ENCODE measurements around the gene FIBP. TPM values are rescaled to one million over a fixed set of nuclear protein-coding genes. Genes with fewer than 3 reads are reported as not detected.

Gene FIBP
- total and polyA plus RNA-seq, 2 of the 4 experiments (the other 2 are of a cell fraction), result 141 to 182 TPM

Other genes starting within 250 kb of the FIBP start
- 8.6 and 8.9 TPM in 2 replicates for gene RELA, start 225.6 kb downstream of the FIBP start, total RNA-seq (2012; rRNA removed)
- gene RELA, start 225.6 kb downstream of the FIBP start, polyA plus RNA-seq (2012; rRNA removed), result 51.0 and 53.0 TPM in 2 replicates
- gene KAT5, start 176.2 kb downstream of the FIBP start, total RNA-seq (2012; rRNA removed), result 28.6 and 33.3 TPM in 2 replicates
- 34.2 and 41.1 TPM in 2 replicates for gene KAT5, start 176.2 kb downstream of the FIBP start, polyA plus RNA-seq (2012; rRNA removed)
- gene RNASEH2C, start 167.7 kb downstream of the FIBP start, total RNA-seq (2012; rRNA removed), result 40.0 and 69.4 TPM in 2 replicates
- 34.8 and 46.3 TPM in 2 replicates for gene RNASEH2C, start 167.7 kb downstream of the FIBP start, polyA plus RNA-seq (2012; rRNA removed)
- 2.2 and 2.5 TPM in 2 replicates for gene AP5B1, start 107.5 kb downstream of the FIBP start, total RNA-seq (2012; rRNA removed)
- gene AP5B1, start 107.5 kb downstream of the FIBP start, polyA plus RNA-seq (2012; rRNA removed), result 5.0 and 6.0 TPM in 2 replicates
- not detected in 2 replicates for gene OVOL1, start 101.4 kb downstream of the FIBP start, total RNA-seq (2012; rRNA removed)
- not detected in 2 replicates for gene OVOL1, start 101.4 kb downstream of the FIBP start, polyA plus RNA-seq (2012; rRNA removed)
- 0.36 TPM in 1 of 2 replicates, not detected in the other for gene SNX32, start 54.5 kb downstream of the FIBP start, total RNA-seq (2012; rRNA removed)
- 0.69 and 0.79 TPM in 2 replicates for gene SNX32, start 54.5 kb downstream of the FIBP start, polyA plus RNA-seq (2012; rRNA removed)
- gene CFL1, start 30.3 kb downstream of the FIBP start, total RNA-seq (2012; rRNA removed), result 919 and 960 TPM in 2 replicates
- gene CFL1, start 30.3 kb downstream of the FIBP start, polyA plus RNA-seq (2012; rRNA removed), result 2,231 and 2,466 TPM in 2 replicates
- 22.5 and 23.7 TPM in 2 replicates for gene MUS81, start 28.0 kb downstream of the FIBP start, total RNA-seq (2012; rRNA removed)
- gene MUS81, start 28.0 kb downstream of the FIBP start, polyA plus RNA-seq (2012; rRNA removed), result 47.9 and 57.0 TPM in 2 replicates
- 62.7 and 69.2 TPM in 2 replicates for gene EFEMP2, start 15.7 kb downstream of the FIBP start, total RNA-seq (2012; rRNA removed)
- 431 and 601 TPM in 2 replicates for gene EFEMP2, start 15.7 kb downstream of the FIBP start, polyA plus RNA-seq (2012; rRNA removed)
- gene CTSW, start 8.6 kb downstream of the FIBP start, total RNA-seq (2012; rRNA removed), result 0.18 TPM in 1 of 2 replicates, not detected in the other
- gene CTSW, start 8.6 kb downstream of the FIBP start, polyA plus RNA-seq (2012; rRNA removed), result 0.07 and 0.23 TPM in 2 replicates
- 17.6 and 21.9 TPM in 2 replicates for gene CCDC85B, start 2.2 kb upstream of the FIBP start, total RNA-seq (2012; rRNA removed)
- gene CCDC85B, start 2.2 kb upstream of the FIBP start, polyA plus RNA-seq (2012; rRNA removed), result 35.4 and 62.1 TPM in 2 replicates
- 17.2 and 26.1 TPM in 2 replicates for gene FOSL1, start 11.9 kb upstream of the FIBP start, total RNA-seq (2012; rRNA removed)
- gene FOSL1, start 11.9 kb upstream of the FIBP start, polyA plus RNA-seq (2012; rRNA removed), result 97.4 and 107 TPM in 2 replicates
- 19.4 and 20.3 TPM in 2 replicates for gene C11orf68, start 30.6 kb upstream of the FIBP start, total RNA-seq (2012; rRNA removed)
- 96.1 and 104 TPM in 2 replicates for gene C11orf68, start 30.6 kb upstream of the FIBP start, polyA plus RNA-seq (2012; rRNA removed)
- 237 and 339 TPM in 2 replicates for gene DRAP1, start 31.0 kb upstream of the FIBP start, total RNA-seq (2012; rRNA removed)
- gene DRAP1, start 31.0 kb upstream of the FIBP start, polyA plus RNA-seq (2012; rRNA removed), result 344 and 428 TPM in 2 replicates
- under 0.01 TPM in 1 of 2 replicates, not detected in the other for gene TSGA10IP, start 57.0 kb upstream of the FIBP start, total RNA-seq (2012; rRNA removed)
- 0.19 and 0.21 TPM in 2 replicates for gene TSGA10IP, start 57.0 kb upstream of the FIBP start, polyA plus RNA-seq (2012; rRNA removed)
- 25.5 and 32.5 TPM in 2 replicates for gene SART1, start 73.3 kb upstream of the FIBP start, total RNA-seq (2012; rRNA removed)
- gene SART1, start 73.3 kb upstream of the FIBP start, polyA plus RNA-seq (2012; rRNA removed), result 42.2 and 43.5 TPM in 2 replicates
- gene EIF1AD, start 113.7 kb upstream of the FIBP start, total RNA-seq (2012; rRNA removed), result 43.0 and 62.6 TPM in 2 replicates
- gene EIF1AD, start 113.7 kb upstream of the FIBP start, polyA plus RNA-seq (2012; rRNA removed), result 30.0 and 32.5 TPM in 2 replicates
- 35.0 and 36.6 TPM in 2 replicates for gene BANF1, start 114.0 kb upstream of the FIBP start, total RNA-seq (2012; rRNA removed)
- 242 and 249 TPM in 2 replicates for gene BANF1, start 114.0 kb upstream of the FIBP start, polyA plus RNA-seq (2012; rRNA removed)
- 0.28 and 0.54 TPM in 2 replicates for gene CST6, start 123.5 kb upstream of the FIBP start, total RNA-seq (2012; rRNA removed)
- gene CST6, start 123.5 kb upstream of the FIBP start, polyA plus RNA-seq (2012; rRNA removed), result 3.0 and 4.9 TPM in 2 replicates
- 0.18 and 0.28 TPM in 2 replicates for gene CATSPER1, start 138.0 kb upstream of the FIBP start, total RNA-seq (2012; rRNA removed)
- 0.91 and 1.0 TPM in 2 replicates for gene CATSPER1, start 138.0 kb upstream of the FIBP start, polyA plus RNA-seq (2012; rRNA removed)
- not detected in 2 replicates for gene GAL3ST3, start 160.7 kb upstream of the FIBP start, total RNA-seq (2012; rRNA removed)
- 0.19 TPM in 2 replicates for gene GAL3ST3, start 160.7 kb upstream of the FIBP start, polyA plus RNA-seq (2012; rRNA removed)
- 120 and 164 TPM in 2 replicates for gene SF3B2, start 163.9 kb upstream of the FIBP start, total RNA-seq (2012; rRNA removed)
- gene SF3B2, start 163.9 kb upstream of the FIBP start, polyA plus RNA-seq (2012; rRNA removed), result 110 and 122 TPM in 2 replicates
- gene PACS1, start 181.8 kb upstream of the FIBP start, total RNA-seq (2012; rRNA removed), result 7.3 and 8.6 TPM in 2 replicates
- 29.0 and 32.0 TPM in 2 replicates for gene PACS1, start 181.8 kb upstream of the FIBP start, polyA plus RNA-seq (2012; rRNA removed)